ENCODE measurements around the gene MYH1. TPM values are rescaled to one million over a fixed set of nuclear protein-coding genes. Genes with fewer than 3 reads are reported as not detected.

Gene MYH1
- total and polyA plus RNA-seq, 10 of the 15 experiments (the other 5 are each of a cell fraction or from before 2014, with no cell fraction given) = 0.01 TPM; not detected in 9

DNA sequence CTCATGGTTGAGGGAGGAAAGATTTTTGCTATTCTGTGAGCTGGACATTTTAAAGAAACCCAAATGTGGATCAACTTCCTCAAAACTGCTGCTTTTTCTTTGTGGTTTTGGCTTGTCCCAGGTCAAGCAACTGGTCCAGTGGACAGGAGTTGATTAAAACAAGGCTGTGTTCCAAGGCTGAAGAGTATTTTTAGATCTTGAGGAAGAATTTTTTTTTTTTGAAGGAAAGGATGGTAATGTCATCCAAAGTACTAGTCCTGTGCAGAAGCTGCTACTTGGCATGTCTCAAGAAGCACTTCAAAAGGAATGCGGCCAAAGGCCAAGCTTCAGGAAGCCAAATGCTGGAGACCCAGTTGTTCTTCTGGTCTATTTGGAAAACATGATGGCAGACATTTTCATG is 39.1 kb upstream of the MYH1 start (continued):
- TF ChIP-seq, protein P1, sequence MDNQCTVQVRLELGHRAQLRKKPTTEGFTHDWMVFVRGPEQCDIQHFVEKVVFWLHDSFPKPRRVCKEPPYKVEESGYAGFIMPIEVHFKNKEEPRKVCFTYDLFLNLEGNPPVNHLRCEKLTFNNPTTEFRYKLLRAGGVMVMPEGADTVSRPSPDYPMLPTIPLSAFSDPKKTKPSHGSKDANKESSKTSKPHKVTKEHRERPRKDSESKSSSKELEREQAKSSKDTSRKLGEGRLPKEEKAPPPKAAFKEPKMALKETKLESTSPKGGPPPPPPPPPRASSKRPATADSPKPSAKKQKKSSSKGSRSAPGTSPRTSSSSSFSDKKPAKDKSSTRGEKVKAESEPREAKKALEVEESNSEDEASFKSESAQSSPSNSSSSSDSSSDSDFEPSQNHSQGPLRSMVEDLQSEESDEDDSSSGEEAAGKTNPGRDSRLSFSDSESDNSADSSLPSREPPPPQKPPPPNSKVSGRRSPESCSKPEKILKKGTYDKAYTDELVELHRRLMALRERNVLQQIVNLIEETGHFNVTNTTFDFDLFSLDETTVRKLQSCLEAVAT (IDR thresholded peaks at IDR 0.05) = no peak

DNA sequence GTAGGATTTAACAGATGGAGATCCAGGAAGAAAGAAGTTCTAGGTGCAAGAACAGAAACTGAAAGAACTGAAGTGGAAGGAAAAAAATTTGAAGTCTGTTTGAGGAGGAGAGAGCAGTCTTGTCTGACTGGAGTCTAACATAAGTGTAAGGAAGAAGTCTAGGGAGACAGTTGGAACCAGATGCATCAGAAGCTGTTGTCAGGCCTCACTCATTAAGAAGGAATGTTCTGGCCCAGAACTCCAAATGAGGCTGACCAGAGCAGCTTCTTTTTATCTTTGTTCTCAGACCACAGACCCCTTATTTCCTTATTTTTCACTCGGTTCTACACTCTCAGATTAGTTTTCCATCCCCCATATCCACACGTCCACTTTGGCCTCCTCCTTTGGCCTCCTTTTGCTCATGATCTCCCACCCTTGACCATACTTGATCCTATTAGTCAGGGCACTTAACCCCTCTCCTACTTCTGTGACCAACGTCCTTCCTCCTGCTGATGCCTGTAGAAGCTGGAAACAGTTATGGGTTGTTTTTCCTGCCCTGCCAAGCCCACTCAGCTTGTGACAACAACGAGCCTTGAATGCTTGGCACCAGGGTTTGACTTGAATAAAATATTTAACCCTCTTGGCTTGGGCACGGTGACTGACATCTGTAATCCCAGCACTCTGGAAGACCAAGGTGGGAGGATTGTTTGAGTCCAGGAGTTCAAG is 38.1 kb upstream of the MYH1 start:
- H3K4me3 ChIP-seq = no peak overlapping the region
- no peaks in the 10 kb centered on the region for H3K27me3 ChIP-seq (replicated peaks in 1 of 2; ENCODE audit: control insufficient read depth in 2 of 2, insufficient read depth in 2 of 2, low read length in 1 of 2)
- H3K27ac ChIP-seq (ENCODE audit: control insufficient read depth, insufficient read depth) = no peak overlapping the region
- ATAC-seq = no peak
- RAD21 ChIA-PET (ENCODE audit: unreplicated experiment) = no interaction called here
- POLR2A ChIA-PET = no interaction called here
- H3K9ac ChIP-seq (ENCODE audit: control insufficient read depth, insufficient read depth, low read length) = no peak overlapping the region
- DNase-seq (ENCODE audit: low read depth, low spot score) = no peak
- BruUV-seq (replicated peaks) = no TSS peak
- SMC1A ChIA-PET (ENCODE audit: uncharacterized antibody, unreplicated experiment) = no interaction called here
- in situ Hi-C loops (cut with MboI) = no loop called here
- TF ChIP-seq, protein P1 (IDR thresholded peaks at IDR 0.05) = no peak
- TF ChIP-seq NR2F1 (conservative IDR thresholded peaks at IDR 0.05) (no peak), ATF7 (IDR thresholded peaks at IDR 0.05; ENCODE audit: low read depth) (no peak), ZNF274 (IDR thresholded peaks at IDR 0.05; ENCODE audit: insufficient read depth, insufficient read length) (no peak), CBX5 (IDR thresholded peaks at IDR 0.05; ENCODE audit: low read depth) (no peak), SMAD5 (IDR thresholded peaks at IDR 0.05; ENCODE audit: low read depth) (no peak), PAX5 (IDR thresholded peaks at IDR 0.05; ENCODE audit: borderline replicate concordance, low read depth, low read length) (no peak), TARDBP (IDR thresholded peaks at IDR 0.05; ENCODE audit: borderline replicate concordance) (no peak)
- TF ChIP-seq, protein P2, sequence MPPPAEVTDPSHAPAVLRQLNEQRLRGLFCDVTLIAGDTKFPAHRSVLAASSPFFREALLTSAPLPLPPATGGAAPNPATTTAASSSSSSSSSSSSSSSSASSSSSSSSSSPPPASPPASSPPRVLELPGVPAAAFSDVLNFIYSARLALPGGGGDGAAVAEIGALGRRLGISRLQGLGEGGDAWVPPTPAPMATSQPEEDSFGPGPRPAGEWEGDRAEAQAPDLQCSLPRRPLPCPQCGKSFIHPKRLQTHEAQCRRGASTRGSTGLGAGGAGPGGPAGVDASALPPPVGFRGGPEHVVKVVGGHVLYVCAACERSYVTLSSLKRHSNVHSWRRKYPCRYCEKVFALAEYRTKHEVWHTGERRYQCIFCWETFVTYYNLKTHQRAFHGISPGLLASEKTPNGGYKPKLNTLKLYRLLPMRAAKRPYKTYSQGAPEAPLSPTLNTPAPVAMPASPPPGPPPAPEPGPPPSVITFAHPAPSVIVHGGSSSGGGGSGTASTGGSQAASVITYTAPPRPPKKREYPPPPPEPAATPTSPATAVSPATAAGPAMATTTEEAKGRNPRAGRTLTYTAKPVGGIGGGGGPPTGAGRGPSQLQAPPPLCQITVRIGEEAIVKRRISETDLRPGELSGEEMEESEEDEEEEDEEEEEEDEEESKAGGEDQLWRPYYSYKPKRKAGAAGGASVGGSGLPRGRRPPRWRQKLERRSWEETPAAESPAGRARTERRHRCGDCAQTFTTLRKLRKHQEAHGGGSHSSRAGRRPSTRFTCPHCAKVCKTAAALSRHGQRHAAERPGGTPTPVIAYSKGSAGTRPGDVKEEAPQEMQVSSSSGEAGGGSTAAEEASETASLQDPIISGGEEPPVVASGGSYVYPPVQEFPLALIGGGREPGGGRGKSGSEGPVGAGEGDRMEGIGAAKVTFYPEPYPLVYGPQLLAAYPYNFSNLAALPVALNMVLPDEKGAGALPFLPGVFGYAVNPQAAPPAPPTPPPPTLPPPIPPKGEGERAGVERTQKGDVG (CRISPR knock-in tag; IDR thresholded peaks at IDR 0.05) = no peak
- H3K79me2 ChIP-seq (ENCODE audit: control insufficient read depth, insufficient read depth, low read length) = no peaks in the 10 kb centered on the region
- intact Hi-C loops (cut with micrococcal nuclease; ENCODE audit: unreplicated experiment) = no loop called here
- no peaks in the 10 kb centered on the region for H3K9me3 ChIP-seq (replicated peaks; ENCODE audit: control insufficient read depth, insufficient read depth, low read length)
- CTCF ChIA-PET = interaction anchor here (2.4 kb wide), 1 partner anchor 60 kb away, joined by 7 read pairs; no protein-coding TSS in a partner anchor
- no peaks in the 10 kb centered on the region for H3K4me1 ChIP-seq (ENCODE audit: control insufficient read depth, insufficient read depth, low read length)
- H4K20me1 ChIP-seq (ENCODE audit: control insufficient read depth, insufficient read depth) = no peaks in the 10 kb centered on the region
- FAIRE-seq = no peak
- no peak overlapping the region for H2AFZ ChIP-seq (ENCODE audit: control insufficient read depth, low read depth, low read length)
- no peaks in the 10 kb centered on the region for H3K36me3 ChIP-seq (ENCODE audit: control insufficient read depth in 2 of 2, insufficient read depth in 2 of 2, low read length in 1 of 2)
- no peak overlapping the region for H3K4me2 ChIP-seq (ENCODE audit: control insufficient read depth, insufficient read depth)
- 2% methylated on average over 5 of the region's 5 CpGs for WGBS (ENCODE audit: insufficient coverage, insufficient replicate concordance, low lambda C conversion rate, missing lambda C conversion rate)
